ENCODE data around the gene FGGY. TPM values are rescaled to one million over a fixed set of nuclear protein-coding genes. Genes with fewer than 3 reads are reported as not detected.

The FGGY gene
- total RNA-seq, 1 experiment from 2014 or later, result 14.6 TPM

GRCh38 chr1:59604191-59604590, 307.3 kb downstream of the FGGY start:
- Histone ChIP-seq H2BK120ac (ENCODE audit: low read depth, low read length, poor library complexity, severe bottlenecking) (no peak overlapping the region), H2BK5ac (ENCODE audit: insufficient read length, low read length) (no peak overlapping the region), H3K4me1 (ENCODE audit: insufficient read depth, low read length) (peaks cover 3% of the 10 kb centered on the region; the same call in 1 of the 2 replicates), H3K14ac (ENCODE audit: insufficient read depth, low read length) (no peak overlapping the region), H2AK5ac (ENCODE audit: insufficient read length, low read length) (no peak overlapping the region), H3K27ac (ENCODE audit: insufficient read length, low read depth, low read length) (no peak overlapping the region), H4K20me1 (ENCODE audit: control insufficient read depth, insufficient read depth, insufficient read length) (no peaks in the 10 kb centered on the region), H3K27me3 (ENCODE audit: insufficient read depth, low read length) (no peaks in the 10 kb centered on the region), H3T11ph (ENCODE audit: low read length) (no peak overlapping the region), H3K23ac (ENCODE audit: insufficient read length, low read depth, low read length) (no peak overlapping the region), H3K56ac (ENCODE audit: insufficient read length, low read depth, low read length) (no peak overlapping the region), H2AFZ (ENCODE audit: low read length) (no peak overlapping the region), H2BK12ac (ENCODE audit: insufficient read length, low read depth, low read length) (no peak overlapping the region), H2BK15ac (ENCODE audit: low read depth, low read length) (no peak overlapping the region), H3K23me2 (ENCODE audit: insufficient read length, low read depth, low read length, poor library complexity, severe bottlenecking) (no peaks in the 10 kb centered on the region), H3K4ac (ENCODE audit: low read depth, low read length) (no peak overlapping the region), H3K18ac (ENCODE audit: insufficient read length, low read depth, low read length) (no peak overlapping the region), H3K9me3 (ENCODE audit: control insufficient read depth, low read depth, low read length) (no peaks in the 10 kb centered on the region), H3K4me2 (ENCODE audit: insufficient read depth, insufficient read length, low read length) (no peak overlapping the region), H4K5ac (ENCODE audit: insufficient read length, low read depth, low read length) (no peak overlapping the region), H3K79me2 (ENCODE audit: insufficient read depth, low read length) (no peaks in the 10 kb centered on the region), H3K9ac (ENCODE audit: extremely low read depth, insufficient read length, low read length) (no peak overlapping the region), H2BK20ac (ENCODE audit: low read depth, low read length, poor library complexity, severe bottlenecking) (no peak overlapping the region), H4K91ac (ENCODE audit: insufficient read length, low read depth, low read length) (no peak overlapping the region), H3K79me1 (ENCODE audit: insufficient read depth, low read depth, low read length, poor library complexity, severe bottlenecking) (no peaks in the 10 kb centered on the region), H4K8ac (replicated peaks; ENCODE audit: insufficient read length, low read depth, low read length) (no peak overlapping the region)
- no peak for TF ChIP-seq CTCF (conservative IDR thresholded peaks at IDR 0.05)
- peaks cover 4 to 15% (median 11%) of the 10 kb centered on the region in 3 experiments; a peak in 5 of 7 replicates for H3K36me3 Mint-ChIP-seq (ENCODE audit: insufficient read depth in 1 of 3, low read depth in 3 of 3)
- H3K4me1 Mint-ChIP-seq, result peaks cover 4 to 5% of the 10 kb centered on the region in 2 experiments; a peak in 3 of 4 replicates
- H3K4me3 Mint-ChIP-seq, result no peak overlapping the region
- H3K27me3 Mint-ChIP-seq (ENCODE audit: low read depth), result no peaks in the 10 kb centered on the region
- no peak for DNase-seq
- H3K9me3 Mint-ChIP-seq, result peaks cover 4 to 7% of the 10 kb centered on the region in 2 experiments; a peak in 4 of 5 replicates
- H3K27ac Mint-ChIP-seq, result no peak overlapping the region
